T-cell (primary cell): Measurements from ENCODE around the gene RIT1. TPM values are rescaled to one million over a fixed set of nuclear protein-coding genes. Genes with fewer than 3 reads are reported as not detected.

Experiments used
- ATAC-seq, 4 experiments: fragments of 200-7000 bp in 3 of 4; fragments of 150-1000 bp in 1 of 4; cut with Tn5 transposase; replicated peaks in 1 of 4; 1 replicate in 3 of 4; 2 replicates in 1 of 4; pipeline ENCODE4 v1.10.0; 2021; ENCODE audit warnings: moderate library complexity in 3 of 4, mild to moderate bottlenecking in 2 of 4, moderate number of reproducible peaks in 1 of 4
- CTCF ChIA-PET, 2 donors: fragments of 300-600 bp; sonication (Branson Sonifier 250); formaldehyde crosslinking; loops; one replicate each; lab custom pipeline; 2022; ENCODE audit warnings: antibody characterized with exemption in 2 of 2; lab: Charles Lee
- POLR2A ChIA-PET, 2 donors: fragments of 300-600 bp; sonication (Branson Sonifier 250); formaldehyde crosslinking; loops; one replicate each; lab custom pipeline; 2022; ENCODE audit warnings: antibody characterized with exemption in 2 of 2; lab: Charles Lee
- DNase-seq, 35 experiments: peaks; one replicate each; pipeline versions ENCODE4 v3.0.0 to v3.0.0-alpha.2; 2013 to 2023
- H3K27ac ChIP-seq: one replicate; pipeline ENCODE4 v1.5.1; 2013; ENCODE audit warnings: low read length
- H3K27me3 ChIP-seq, 2 experiments: replicated peaks in 1 of 2; 1 replicate in 1 of 2; 2 replicates in 1 of 2; pipeline versions ENCODE4 v1.6.1 to v1.7.0; 2013; ENCODE audit warnings: low read length in 1 of 2, mixed read lengths in 1 of 2; ENCODE audit not compliant: control insufficient read depth in 2 of 2, insufficient read depth in 2 of 2; ENCODE audit errors: extremely low read depth in 1 of 2
- H3K36me3 ChIP-seq, 2 donors: 1 replicate in 1 of 2; 2 replicates in 1 of 2; pipeline versions ENCODE4 v1.6.1 to v1.7.0; 2013; ENCODE audit warnings: low read length in 1 of 2; ENCODE audit not compliant: control insufficient read depth in 2 of 2, insufficient read depth in 1 of 2; ENCODE audit errors: extremely low read depth in 1 of 2
- H3K4me1 ChIP-seq, 2 experiments: 1 replicate in 1 of 2; 2 replicates in 1 of 2; pipeline versions ENCODE4 v1.6.1 to v1.7.0; 2013; ENCODE audit warnings: low read length in 2 of 2, mixed read lengths in 1 of 2; ENCODE audit not compliant: insufficient read depth in 2 of 2, control insufficient read depth in 1 of 2; ENCODE audit errors: extremely low read depth in 1 of 2
- H3K4me3 ChIP-seq, 2 donors: 1 replicate in 1 of 2; 2 replicates in 1 of 2; pipeline versions ENCODE4 v1.5.1 to v1.7.0; 2013; ENCODE audit warnings: mild to moderate bottlenecking in 2 of 2, low read length in 1 of 2, moderate library complexity in 1 of 2; ENCODE audit not compliant: control insufficient read depth in 1 of 2; ENCODE audit errors: extremely low read depth in 1 of 2
- H3K9me3 ChIP-seq: 2 replicates; pipeline ENCODE4 v1.7.0; 2013
- H3K27ac Mint-ChIP-seq, 2 donors: one replicate each; pipeline ENCODE4 v1.8.0; 2020 to 2021; ENCODE audit warnings: mild to moderate bottlenecking in 2 of 2, mixed read lengths in 2 of 2
- H3K27me3 Mint-ChIP-seq, 2 donors: one replicate each; pipeline ENCODE4 v1.8.0; 2021 to 2022; ENCODE audit warnings: mixed read lengths in 2 of 2
- H3K36me3 Mint-ChIP-seq: one replicate; pipeline ENCODE4 v1.8.0; 2021; ENCODE audit warnings: mixed read lengths
- H3K4me1 Mint-ChIP-seq, 3 donors: one replicate each; pipeline ENCODE4 v1.8.0; 2020 to 2022; ENCODE audit warnings: mixed read lengths in 3 of 3, mild to moderate bottlenecking in 1 of 3
- H3K4me3 Mint-ChIP-seq, 3 donors: one replicate each; pipeline ENCODE4 v1.8.0; 2020 to 2022; ENCODE audit warnings: mild to moderate bottlenecking in 3 of 3, mixed read lengths in 3 of 3, moderate library complexity in 3 of 3
- H3K9me3 Mint-ChIP-seq, 3 donors: one replicate each; pipeline ENCODE4 v1.8.0; 2020 to 2022; ENCODE audit warnings: mixed read lengths in 3 of 3
- WGBS: methylation state at CpG from one replicate; pipeline ENCODE4 v1.1.5; 2013; ENCODE audit warnings: missing lambda C conversion rate; ENCODE audit not compliant: insufficient coverage; 5-methylcytosine and 5-hydroxymethylcytosine counted together
- total RNA-seq, 35 experiments: library from RNA in 6 of 35; stranded (reverse) in 6 of 35; fragments of 120-200 nt in 1 of 35; gene quantifications; one replicate each; pipeline versions ENCODE4 v1.2.1 to v1.2.4 and lab custom pipeline; 2013 to 2026

Gene RIT1
- total RNA-seq, 5 donors from 2014 or later (not counting 1 experiment from before 2014, with no cell fraction given), result 35.3 to 56.4 (median 39.2) TPM

DNA sequence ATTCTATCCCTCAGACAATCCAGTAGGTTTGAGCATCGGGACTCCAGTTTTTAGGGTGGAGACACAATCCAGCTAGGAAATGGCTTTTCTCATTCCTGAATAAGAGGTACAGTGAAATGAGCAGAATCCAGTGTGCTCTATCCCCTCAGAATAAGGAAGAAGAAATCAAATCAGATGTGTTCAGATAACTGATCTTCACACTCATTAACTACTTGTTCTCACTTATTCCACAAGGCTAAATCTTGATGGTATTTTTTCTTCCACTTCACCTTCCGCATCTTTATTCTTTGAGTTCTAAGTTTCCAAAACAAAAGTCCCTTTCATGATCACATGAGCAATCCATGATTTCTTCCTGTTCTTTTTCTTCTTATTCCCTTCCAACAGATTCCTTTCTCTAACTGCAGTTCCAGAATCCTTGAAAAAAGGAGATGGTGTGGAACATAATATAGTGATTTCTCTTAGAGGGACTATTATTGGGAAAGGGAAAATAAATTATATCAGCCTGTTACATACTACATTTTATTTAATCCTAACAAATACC is 50.1 kb downstream of the RIT1 start:
- Mint-ChIP-seq H3K27ac (peak overlapping the region in 1 of 2 donors; percentile 64), H3K4me1 (peaks cover 27 to 43% (median 40%) of the 10 kb centered on the region in 3 donors), H3K27me3 (peaks cover 2 to 15% of the 10 kb centered on the region in 2 donors), H3K4me3 (peak overlapping the region in 1 of 3 donors; percentile 98), H3K36me3 (no peaks in the 10 kb centered on the region), H3K9me3 (no peaks in the 10 kb centered on the region)
- Histone ChIP-seq H3K9me3 (no peaks in the 10 kb centered on the region), H3K27ac (peak overlapping the region; percentile 87), H3K36me3 (no peaks in the 10 kb centered on the region), H3K4me1 (peaks cover 8 to 35% of the 10 kb centered on the region in 2 experiments), H3K4me3 (no peak overlapping the region), H3K27me3 (peaks cover 0 to 12% of the 10 kb centered on the region in 2 experiments)
- WGBS, result 100% methylated on average over 1 of the region's 2 CpGs
- ChIA-PET CTCF (no interaction called here), POLR2A (interaction anchor here in 1 of 2 donors (0.6 kb wide), 1 partner anchor 426 kb away, joined by 3 read pairs; no protein-coding TSS in a partner anchor)
- ATAC-seq (no peak), DNase-seq (no peak)

- ChIA-PET CTCF (interaction anchor here in 1 of 2 donors (1.1 kb wide), 1 partner anchor 18 kb away, joined by 5 read pairs; no protein-coding TSS in a partner anchor), POLR2A (interaction anchor here in 1 of 2 donors (0.6 kb wide), 1 partner anchor 1649 kb away, joined by 3 read pairs; no protein-coding TSS in a partner anchor)
- H3K4me3 Mint-ChIP-seq, result peak overlapping the region; percentile 89 to 98 (median 90)
- peak overlapping the region; percentile 93 to 94 for H3K27ac Mint-ChIP-seq
- ATAC-seq (peak; percentile 5 to 38 (median 12)), DNase-seq (peak; percentile 7 to 83 (median 54))
- 2% methylated on average over 29 of the region's 35 CpGs for WGBS
- no peaks in the 10 kb centered on the region for H3K9me3 Mint-ChIP-seq
- peaks cover 2% of the 10 kb centered on the region for H3K36me3 Mint-ChIP-seq
- peaks cover 0 to 2% of the 10 kb centered on the region in 2 donors for H3K36me3 ChIP-seq
- H3K4me1 ChIP-seq, result peaks cover 8 to 43% of the 10 kb centered on the region in 2 experiments
- H3K9me3 ChIP-seq, result no peaks in the 10 kb centered on the region
- H3K4me3 ChIP-seq, result peak overlapping the region in 1 of 2 donors; percentile 53
- peak overlapping the region; percentile 87 for H3K27ac ChIP-seq
- H3K4me1 Mint-ChIP-seq, result peaks cover 32 to 48% (median 46%) of the 10 kb centered on the region in 3 donors
- peaks cover 2 to 15% of the 10 kb centered on the region in 2 donors for H3K27me3 Mint-ChIP-seq
- peaks cover 0 to 12% of the 10 kb centered on the region in 2 experiments for H3K27me3 ChIP-seq
Measured at GRCh38 chr1:155859881-155860871, 51.0 kb downstream of the RIT1 start.

- Histone ChIP-seq H3K9me3 (no peaks in the 10 kb centered on the region), H3K27ac (peak within 1 kb of the TSS; percentile 87), H3K4me1 (peaks cover 8 to 43% of the 10 kb centered on the region in 2 experiments), H3K36me3 (peaks cover 0 to 10% of the 10 kb centered on the region in 2 donors), H3K27me3 (peaks cover 0 to 12% of the 10 kb centered on the region in 2 experiments), H3K4me3 (peak within 1 kb of the TSS; percentile 53 to 61)
- Mint-ChIP-seq H3K9me3 (no peaks in the 10 kb centered on the region), H3K27me3 (peaks cover 2 to 15% of the 10 kb centered on the region in 2 donors), H3K4me3 (peak within 1 kb of the TSS; percentile 89 to 98 (median 90)), H3K36me3 (peaks cover 5% of the 10 kb centered on the region), H3K27ac (peak within 1 kb of the TSS; percentile 93 to 94), H3K4me1 (peaks cover 34 to 51% (median 49%) of the 10 kb centered on the region in 3 donors)
- 1% methylated on average over 32 of the region's 33 CpGs for WGBS
- POLR2A ChIA-PET, result interaction anchor here in 1 of 2 donors (0.6 kb wide), 1 partner anchor 222 kb away, joined by 3 read pairs; no protein-coding TSS in a partner anchor
- CTCF ChIA-PET, result interaction anchor here in 1 of 2 donors (1.1 kb wide), 1 partner anchor 19 kb away, joined by 5 read pairs; no protein-coding TSS in a partner anchor
- DNase-seq, result peak; percentile 82 to 97 (median 87)
- peak; percentile 86 to 92 (median 90) for ATAC-seq
Measured at GRCh38 chr1:155859234-155859829, 51.8 kb downstream of the RIT1 start, which contains the start of gene SYT11. Gene SYT11 (plus strand): TSS chr1:155859567. CDS start chr1:155859762, 195 bp downstream.

- DNase-seq, result peak in 1 of 35 experiments; percentile 6
- POLR2A ChIA-PET, result interaction anchor here in 1 of 2 donors (0.6 kb wide), 2 partner anchors 221 to 1049 kb away, joined by 3 to 5 read pairs; no protein-coding TSS in a partner anchor
- ATAC-seq, result no peak
Measured at GRCh38 chr1:155858800-155859233, 52.3 kb downstream of the RIT1 start.

DNA sequence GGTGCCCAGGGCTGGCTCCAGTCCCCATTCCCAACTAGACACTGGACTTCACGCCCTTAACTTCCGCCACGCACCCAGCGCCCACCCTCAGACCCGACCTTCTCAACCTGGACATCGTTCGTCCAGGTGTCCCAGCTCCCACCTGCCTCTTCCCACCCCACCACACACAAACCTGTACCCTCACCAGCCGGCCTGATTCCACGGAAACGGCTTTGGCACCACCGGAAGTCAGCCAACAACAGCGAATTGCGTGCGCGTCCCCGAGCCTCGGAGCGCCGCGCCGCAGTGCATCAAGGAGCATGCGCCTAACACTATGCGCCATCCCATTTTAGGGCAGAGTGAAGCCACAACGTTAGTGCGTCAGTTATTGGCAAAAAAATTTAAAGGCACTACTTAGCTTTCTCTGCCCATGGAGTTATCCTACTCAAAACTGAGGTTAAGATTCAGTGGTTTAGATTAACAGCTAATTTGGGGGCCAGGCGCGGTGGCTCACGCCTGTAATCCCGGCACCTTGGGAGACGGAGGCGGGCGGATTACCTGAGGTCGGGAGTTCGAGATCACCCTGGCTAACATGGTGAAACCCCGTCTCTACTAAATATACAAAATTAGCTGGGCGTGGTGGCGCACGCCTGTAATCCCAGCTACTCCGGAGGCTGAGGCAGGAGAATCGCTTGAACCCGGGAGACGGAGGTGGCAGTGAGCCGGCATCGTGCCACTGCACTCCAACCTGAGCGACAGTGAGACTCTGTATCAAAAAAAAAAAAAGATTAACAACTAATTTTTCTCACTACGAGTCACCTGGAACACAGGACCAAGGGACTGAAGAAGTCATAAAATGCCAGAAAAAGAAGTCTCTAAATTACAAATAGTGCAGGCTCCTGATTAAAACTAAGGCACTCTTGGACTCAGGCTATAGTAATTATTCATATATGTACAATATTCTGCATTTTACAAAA is 53.9 kb downstream of the RIT1 start, which contains the start of gene GON4L:
Gene GON4L, minus strand, starts transcription at position 240 of the 956 bp plus-strand sequence. CDS start 3,434 bp downstream, outside the sequence.
- peaks cover 17% of the 10 kb centered on the region for H3K36me3 Mint-ChIP-seq
- POLR2A ChIA-PET, result no interaction called here
- H3K36me3 ChIP-seq, result peaks cover 0 to 28% of the 10 kb centered on the region in 2 donors
- 9% methylated on average over 26 of the region's 46 CpGs for WGBS
- peaks cover 43 to 61% (median 60%) of the 10 kb centered on the region in 3 donors for H3K4me1 Mint-ChIP-seq
- peak; percentile 79 to 96 (median 86) for DNase-seq
- peaks cover 8 to 46% of the 10 kb centered on the region in 2 experiments for H3K4me1 ChIP-seq
- H3K9me3 ChIP-seq, result no peaks in the 10 kb centered on the region
- peak; percentile 68 to 71 (median 70) for ATAC-seq
- peak within 1 kb of the TSS; percentile 78 to 79 for H3K4me3 ChIP-seq
- H3K27ac ChIP-seq, result peak within 1 kb of the TSS; percentile 76
- CTCF ChIA-PET, result interaction anchor here in 1 of 2 donors (0.6 kb wide), 1 partner anchor 605 kb away, joined by 3 read pairs; no protein-coding TSS in a partner anchor
- no peaks in the 10 kb centered on the region for H3K9me3 Mint-ChIP-seq
- peak within 1 kb of the TSS; percentile 96 to 98 (median 97) for H3K4me3 Mint-ChIP-seq
- H3K27me3 Mint-ChIP-seq, result peaks cover 2 to 9% of the 10 kb centered on the region in 2 donors
- H3K27ac Mint-ChIP-seq, result peak within 1 kb of the TSS; percentile 97 to 99
- H3K27me3 ChIP-seq, result peaks cover 0 to 12% of the 10 kb centered on the region in 2 experiments

More at GRCh38 chr1:155858800-155859233, 52.3 kb downstream of the RIT1 start:
- CTCF ChIA-PET, result no interaction called here
- H3K27ac ChIP-seq, result peak overlapping the region; percentile 75
- H3K36me3 Mint-ChIP-seq, result peaks cover 5% of the 10 kb centered on the region
- peak overlapping the region; percentile 53 to 61 for H3K4me3 ChIP-seq
- WGBS, result 60% methylated on average over 8 of the region's 12 CpGs
- H3K4me1 ChIP-seq, result peaks cover 8 to 43% of the 10 kb centered on the region in 2 experiments
- peaks cover 2 to 15% of the 10 kb centered on the region in 2 donors for H3K27me3 Mint-ChIP-seq
- peak overlapping the region; percentile 89 to 98 (median 90) for H3K4me3 Mint-ChIP-seq
- H3K27ac Mint-ChIP-seq, result peak overlapping the region; percentile 93 to 94
- H3K9me3 ChIP-seq, result no peaks in the 10 kb centered on the region
- peaks cover 0 to 14% of the 10 kb centered on the region in 2 donors for H3K36me3 ChIP-seq
- peaks cover 0 to 12% of the 10 kb centered on the region in 2 experiments for H3K27me3 ChIP-seq
- H3K4me1 Mint-ChIP-seq, result peaks cover 34 to 51% (median 49%) of the 10 kb centered on the region in 3 donors
- H3K9me3 Mint-ChIP-seq, result no peaks in the 10 kb centered on the region
